Activated gamma-delta T cell treated with anti-CD3 and anti-CD28 coated beads, Interleukin-2, amount 50 U/mL, for 16 hours (primary cell): Measurements from ENCODE around the gene PSMA5.
"Not testable (repeated sequence)": the region's sequence is repeated elsewhere in the genome, so short reads cannot be mapped to it uniquely, and the experiment has no call there.

Experiments
- DNase-seq: peaks from one replicate; pipeline ENCODE4 v3.0.0-alpha.2; 2020; ENCODE audit warnings: low read depth

Gene PSMA5

DNA sequence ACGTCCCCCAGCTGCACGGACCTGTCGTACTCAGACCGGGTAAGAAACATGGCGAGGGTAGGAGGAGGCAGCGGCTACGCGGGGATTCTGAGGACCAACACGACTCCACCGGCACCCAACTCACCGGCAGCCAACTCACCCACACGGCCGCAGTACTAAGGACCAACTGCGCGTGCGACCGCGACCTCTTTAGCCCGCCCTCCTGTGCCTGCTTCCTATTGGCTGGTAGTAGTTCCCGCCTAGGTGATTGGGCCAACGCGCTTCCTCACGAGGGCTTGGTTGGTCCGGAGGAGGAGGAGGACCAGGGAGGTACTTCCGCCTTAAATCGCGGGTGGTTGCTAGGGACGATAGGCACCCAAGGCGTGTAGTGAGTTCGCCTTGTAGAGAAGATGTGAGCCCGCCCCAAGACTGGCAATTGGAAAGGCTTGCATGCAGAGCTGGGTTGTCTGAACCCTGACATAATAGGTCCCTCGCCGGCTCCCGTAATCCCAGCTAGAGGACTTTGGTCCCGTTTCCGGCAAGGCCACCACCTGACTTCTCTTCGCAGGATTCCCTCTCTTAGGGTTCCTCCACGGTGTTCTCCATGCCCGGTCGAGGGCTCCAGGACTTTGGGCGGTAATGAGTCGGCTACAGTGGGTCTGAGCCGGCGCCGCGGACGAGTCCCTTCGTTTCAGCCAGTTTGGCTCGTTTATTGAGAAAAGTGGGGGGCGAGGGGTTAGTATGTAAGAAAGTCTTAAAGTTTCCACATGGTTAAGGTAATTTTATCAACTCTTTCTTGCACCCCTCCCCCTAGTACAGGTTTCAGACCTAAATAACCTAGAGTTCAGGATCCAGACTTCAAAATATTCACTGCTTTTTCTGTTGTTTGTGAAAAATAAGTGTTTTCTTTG is at the start of gene PSMA5:
PSMA5 (minus strand) TSS at position 168 of the 890 bp plus-strand sequence; CDS start at position 50, 118 bp downstream.
- DNase-seq = peak; percentile 93

DNA sequence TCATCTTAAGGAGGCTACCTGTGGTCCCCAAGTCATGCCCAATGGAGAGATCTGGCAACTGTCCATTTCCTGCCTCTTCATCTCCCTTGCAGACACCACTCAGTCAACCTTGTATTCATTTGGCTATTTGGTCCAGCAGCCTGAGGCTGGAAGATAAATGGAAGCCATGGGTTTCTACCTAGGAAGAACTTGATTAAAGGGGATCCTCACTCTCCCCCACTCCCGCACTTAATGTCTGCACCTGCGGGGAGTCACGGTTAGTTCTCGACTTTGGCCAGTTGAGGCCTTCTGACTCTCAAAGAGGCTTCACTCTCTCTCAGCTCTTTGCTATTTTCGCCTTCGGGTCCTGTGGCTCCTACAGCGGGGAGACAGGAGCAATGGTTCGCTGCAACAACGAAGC is 49.0 kb upstream of the PSMA5 start:
- no peak for DNase-seq

DNA sequence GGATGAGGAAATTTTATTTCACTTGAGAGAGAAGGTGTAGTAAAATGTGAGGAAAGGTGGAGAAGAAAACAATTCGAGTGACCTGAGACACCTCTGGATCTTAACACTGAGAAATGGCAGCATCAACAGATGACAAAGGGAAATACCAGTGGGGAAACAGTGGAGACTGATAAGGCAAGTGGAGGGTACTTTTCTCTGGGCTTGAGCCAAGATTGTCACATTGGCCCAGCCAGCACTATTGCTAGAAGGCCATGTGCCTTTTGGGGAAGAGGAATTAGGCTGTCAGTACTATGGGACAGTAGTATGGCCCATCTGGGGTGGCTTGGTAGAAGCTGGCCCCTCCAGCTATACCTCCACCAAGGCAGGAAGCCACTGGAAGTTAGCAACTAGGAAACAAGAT is 48.4 kb upstream of the PSMA5 start:
- no peak for DNase-seq

DNA sequence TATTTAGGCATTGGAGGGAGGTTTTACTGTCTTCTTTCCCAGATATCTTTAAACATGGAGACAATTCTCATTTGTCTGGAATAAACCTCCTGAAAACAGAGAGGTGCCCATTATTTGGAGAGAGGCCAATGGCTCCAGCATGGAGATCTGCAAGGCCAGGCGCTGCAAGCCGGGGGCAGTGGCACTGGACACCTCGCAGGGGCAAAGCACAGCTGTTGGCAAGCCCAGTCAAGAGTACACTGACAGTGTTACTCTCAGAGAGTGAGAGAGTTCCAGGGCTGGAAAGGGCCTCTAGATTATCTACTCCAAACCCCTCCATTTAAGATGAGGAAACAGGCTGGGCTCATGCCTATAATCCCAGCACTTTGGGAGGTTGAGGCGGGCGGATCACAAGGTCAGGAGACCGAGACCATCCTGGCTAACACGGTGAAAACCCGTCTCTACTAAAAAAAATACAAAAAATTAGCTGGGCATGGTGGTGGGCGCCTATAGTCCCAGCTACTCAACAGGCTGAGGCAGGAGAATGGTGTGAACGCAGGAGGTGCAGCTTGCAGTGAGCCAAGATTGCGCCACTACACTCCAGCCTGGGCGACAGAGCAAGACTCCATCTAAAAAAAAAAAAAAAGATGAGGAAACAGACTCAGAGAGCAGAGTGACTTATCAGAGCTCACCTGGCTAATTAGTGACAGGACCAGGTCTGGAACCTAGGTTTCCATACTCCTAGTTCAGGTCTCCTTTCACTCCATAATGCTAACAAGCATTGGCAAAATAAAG is 47.2 kb upstream of the PSMA5 start:
- DNase-seq = not testable (repeated sequence)

DNA sequence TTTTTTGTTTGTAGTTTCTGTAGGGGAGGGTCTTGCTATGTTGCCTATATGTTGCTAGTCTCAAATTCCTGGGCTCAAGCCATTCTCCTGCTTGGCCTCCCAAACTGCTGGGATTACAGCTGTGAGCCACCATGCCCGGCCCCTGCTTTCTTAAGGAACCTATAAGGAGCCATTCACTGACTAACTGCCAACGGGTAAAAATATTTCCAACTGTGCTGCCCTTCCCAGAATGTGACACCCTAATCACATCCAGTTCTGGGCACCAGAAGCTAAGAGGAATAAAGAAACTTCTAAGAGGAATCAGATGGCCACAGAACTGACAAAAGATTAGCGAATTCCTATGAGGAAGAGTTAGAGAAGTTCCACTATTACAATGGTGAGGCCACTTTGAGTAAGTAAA is 46.5 kb upstream of the PSMA5 start:
- no peak for DNase-seq

DNA sequence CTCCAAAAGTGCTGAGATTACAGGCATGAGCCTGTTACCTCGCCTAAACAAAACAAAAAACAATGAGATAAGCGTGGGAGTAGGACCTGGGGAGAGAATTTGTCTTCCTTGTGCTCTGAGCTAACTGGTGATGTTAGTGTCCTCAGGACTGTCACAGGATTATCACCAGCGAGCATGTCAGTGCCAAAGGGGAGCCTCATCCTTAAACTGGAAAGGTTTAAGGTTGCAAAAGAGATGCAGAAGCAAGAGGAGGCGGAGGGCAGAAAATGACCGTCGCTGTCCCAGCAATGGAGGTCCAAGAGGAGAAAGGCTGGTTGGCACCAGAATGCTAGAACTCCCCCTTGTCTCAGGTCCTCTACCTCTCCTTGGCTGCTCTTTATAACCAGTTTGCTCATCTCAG is 44.0 kb upstream of the PSMA5 start:
- DNase-seq = no peak

DNA sequence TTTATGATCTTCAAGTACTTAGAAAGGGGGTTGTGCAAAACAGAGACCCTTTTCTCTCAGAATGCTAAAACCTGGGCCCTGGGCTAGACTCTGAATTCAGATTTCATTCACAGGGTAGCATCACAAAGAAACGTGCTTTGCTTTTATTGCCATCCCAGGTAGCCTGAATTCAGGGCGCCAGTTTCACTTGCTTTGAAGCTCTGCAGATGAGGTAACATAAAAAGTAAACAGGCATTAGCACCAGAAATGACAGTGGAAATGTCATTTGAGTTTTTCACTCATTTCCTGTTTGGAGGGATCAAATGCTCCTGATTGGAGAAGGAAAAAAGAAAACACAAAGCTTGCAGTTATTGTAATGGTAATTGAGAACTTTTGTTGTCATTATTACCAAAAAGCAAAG is 42.7 kb upstream of the PSMA5 start:
- no peak for DNase-seq

DNA sequence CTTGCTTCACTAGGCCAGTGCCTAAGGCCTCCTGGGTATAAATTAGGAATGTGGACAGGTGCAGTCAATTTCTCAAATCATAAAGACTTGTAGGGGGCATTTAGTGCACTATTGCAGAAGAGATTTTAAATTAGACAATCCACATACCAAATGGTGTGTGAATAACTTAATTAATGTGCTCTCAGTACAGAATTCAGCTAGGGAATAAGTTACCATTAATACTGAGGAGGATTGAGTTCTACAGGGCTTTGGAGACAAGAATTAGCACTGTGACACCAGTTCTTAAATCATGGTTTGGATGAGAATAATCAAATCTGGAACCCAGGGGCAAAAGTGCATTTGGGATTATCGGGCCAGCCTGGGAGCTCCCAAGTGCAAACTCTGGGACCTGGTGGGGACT is 41.8 kb upstream of the PSMA5 start:
- DNase-seq = no peak

DNA sequence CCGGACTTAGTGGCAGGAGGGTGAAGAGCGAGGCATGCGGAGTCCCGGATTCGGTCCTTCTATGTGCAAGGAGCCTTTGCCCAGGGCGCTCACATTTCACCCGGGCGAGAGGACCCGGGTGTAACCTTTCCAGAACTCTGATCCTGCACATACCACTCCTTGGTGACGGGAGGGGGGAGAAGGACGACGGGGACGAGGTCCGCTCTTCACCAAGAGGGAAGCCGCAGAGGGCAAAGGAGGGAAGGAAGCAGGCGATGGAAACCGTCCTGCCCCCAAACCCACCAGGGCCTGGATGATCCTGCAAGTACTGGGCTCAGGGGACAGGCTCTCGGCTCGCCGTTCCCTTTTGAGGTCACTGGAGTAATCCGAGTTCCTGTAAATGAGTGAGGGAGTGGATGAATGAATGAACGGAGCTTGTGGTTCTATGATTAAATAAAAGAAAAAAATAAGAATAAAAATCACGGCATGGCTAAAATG is 41.1 kb upstream of the PSMA5 start:
- DNase-seq = no peak

DNA sequence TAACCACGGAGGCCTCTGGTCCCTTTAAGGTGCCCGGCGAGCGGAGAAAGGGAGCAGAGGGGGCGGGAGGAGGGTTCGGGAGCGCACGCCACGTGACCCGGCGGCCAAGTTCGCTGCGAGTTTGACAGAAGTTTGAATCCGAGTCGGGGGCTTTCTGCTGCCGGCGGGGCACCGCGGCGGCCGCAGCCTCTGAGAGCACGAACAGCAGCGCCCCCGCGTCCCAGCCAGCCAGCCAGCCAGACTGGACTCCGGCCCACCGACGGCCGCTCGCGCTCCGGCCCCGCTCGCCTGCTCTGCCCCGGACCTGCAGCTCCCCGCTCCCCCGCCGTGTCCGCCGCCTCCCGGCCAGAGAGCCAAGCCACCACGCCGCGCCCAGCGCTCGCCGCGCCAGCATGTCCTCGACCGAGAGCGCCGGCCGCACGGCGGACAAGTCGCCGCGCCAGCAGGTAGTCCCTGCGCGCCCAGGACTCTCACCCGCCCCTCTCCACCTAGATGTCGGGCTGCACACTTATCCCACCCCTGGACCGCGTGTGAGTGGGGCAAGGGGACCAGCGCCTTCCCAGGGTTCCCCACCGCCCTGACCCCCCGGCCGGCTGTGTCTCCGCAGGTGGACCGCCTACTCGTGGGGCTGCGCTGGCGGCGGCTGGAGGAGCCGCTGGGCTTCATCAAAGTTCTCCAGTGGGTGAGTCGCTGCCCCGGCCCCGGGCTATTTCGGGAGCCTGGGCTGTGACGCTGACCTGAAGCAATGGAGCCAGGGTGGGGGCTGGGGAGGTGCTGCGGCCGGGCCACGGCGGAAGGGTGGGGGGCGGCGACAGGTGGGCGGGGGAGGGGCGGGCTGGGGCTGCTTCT is 40.4 kb upstream of the PSMA5 start, which contains the start of gene SYPL2:
SYPL2 (plus strand) TSS at position 95 of the 849 bp plus-strand sequence; CDS start at position 393, 298 bp downstream.
- DNase-seq = no peak

DNA sequence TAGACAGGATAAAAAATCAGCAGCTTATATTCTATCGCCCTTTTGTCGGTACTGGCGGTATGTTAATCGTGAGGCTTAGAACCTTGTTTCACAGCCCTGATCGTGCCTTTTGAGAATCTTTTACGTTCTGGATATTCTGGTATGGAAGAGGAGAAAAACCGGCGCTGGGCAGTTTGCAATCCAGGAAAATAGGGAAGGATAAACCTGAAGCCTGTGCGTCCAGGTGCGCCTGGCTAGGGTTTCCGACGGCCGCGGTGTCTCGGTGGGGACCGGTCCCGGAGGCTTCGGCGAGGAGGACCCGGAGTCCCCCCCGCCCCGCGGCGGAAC is 39.8 kb upstream of the PSMA5 start:
- DNase-seq = no peak

DNA sequence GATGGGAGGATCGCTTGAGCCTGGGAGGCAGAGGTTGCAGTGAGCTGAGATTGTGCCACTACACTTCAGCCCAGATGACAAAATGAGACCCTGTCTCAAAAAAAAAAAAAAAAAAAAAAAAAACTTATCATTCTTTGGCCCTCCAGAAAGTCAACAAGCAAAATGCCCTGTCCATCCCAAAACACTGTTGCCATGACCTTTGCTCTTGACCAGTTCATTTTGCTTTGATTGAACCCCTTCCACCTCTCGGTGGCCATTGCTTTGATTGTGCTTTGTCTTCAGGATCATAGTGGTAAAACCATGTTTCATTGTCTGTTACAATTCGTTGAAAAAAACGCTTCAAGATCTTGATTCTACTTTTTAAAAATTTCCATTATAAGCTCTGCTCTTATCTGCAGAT is 31.6 kb upstream of the PSMA5 start:
- no peak for DNase-seq

DNA sequence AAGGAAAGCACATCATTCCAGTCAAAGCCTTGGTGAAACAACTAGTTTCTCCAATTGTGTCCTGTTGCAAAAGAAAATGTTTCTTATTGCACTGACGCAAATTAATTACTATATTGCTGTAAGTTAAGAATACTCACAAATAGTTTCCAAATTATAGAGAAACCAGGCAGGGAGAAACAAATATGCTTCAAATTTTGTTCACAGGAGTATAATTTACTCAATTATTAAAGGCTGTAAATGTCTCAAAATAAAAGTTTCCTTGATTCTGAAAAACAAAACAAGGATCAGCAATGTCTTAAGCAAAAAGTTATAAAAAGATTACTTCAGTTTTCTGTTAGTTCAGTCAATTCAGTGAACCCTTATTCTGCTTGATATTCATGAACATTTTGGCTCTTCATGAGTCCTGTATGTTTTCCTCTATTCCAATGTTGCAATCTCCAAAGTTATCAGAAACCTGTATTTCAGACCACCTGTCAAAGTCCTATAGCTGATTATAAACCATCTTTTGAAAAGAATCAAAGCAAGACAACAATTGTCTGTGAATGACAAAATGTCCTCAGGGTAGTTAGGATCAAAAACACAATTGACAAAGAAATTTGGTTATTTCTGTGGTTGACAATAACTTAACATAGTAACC is 28.4 kb upstream of the PSMA5 start:
- DNase-seq = no peak

DNA sequence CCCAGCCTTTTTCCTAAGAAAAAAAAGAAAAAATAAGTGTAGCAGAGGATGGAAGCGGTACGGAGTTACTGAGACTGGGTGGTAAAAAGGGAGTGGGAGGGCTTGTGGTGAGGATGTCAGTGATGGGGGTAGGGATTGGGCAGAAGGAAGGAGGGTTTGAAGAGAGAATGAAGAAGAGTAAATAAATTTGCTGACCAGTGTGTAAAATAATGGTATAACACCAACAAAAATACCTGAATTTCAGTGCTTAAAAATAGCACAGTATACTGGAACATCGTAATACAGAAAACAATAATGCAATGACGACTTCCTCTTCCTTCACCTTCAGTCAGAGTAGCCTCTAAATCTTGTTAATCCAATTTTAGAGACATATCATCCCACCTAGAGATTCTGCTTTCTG is 21.3 kb upstream of the PSMA5 start:
- DNase-seq = no peak

DNA sequence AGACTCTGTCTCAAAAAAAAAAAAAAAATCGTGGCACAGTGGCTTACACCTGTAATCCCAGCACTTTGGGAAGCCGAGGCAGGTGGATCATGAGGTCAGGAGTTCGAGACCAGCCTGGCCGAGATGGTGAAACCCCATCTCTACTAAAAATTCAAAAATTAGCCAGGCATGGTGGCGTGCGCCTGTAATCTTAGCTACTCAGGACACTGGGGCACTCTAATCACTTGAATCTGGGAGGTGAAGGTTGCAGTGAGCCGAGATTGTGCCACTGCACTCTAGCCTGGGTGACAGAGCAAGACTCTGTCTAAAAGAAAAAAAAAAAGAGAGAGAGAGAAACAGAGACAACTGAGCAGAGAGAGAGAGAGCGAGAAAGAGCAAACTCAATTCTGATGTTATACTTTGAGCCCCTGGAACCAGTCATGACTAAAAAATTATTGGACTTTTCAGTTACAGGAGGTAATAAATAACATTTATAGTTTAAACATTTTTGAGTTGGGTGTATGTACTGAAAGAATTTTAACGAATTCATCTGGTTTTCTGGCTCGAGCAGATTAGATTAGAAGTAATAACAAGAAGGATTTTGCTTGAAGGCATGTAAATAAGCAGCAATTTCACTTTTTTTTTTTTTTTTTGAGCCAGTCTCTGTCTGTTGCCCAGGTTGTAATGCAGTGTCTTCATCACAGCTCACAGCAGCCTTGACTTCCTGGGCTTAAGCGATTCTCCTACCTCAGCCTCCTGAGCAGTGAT is 19.9 kb upstream of the PSMA5 start:
- not testable (repeated sequence) for DNase-seq

DNA sequence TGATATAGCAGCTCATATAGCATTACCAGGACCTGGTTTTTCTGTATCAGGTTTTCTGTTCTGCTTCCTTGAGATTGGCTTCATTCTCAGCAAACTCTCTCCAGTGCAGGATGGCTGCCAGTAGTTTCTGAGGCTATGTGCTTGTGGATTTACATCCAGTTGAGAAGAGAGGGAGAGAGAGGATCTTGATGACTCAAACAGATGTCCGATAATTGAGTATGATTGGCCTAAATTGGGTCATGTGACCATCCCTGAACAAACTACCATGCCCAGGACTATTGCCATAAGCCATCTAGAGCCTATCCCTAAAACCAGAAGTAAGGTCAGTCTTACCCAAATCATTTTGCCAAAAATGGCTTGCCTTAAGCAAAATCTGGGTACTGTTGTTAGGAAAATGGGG is 18.1 kb upstream of the PSMA5 start:
- DNase-seq = no peak

DNA sequence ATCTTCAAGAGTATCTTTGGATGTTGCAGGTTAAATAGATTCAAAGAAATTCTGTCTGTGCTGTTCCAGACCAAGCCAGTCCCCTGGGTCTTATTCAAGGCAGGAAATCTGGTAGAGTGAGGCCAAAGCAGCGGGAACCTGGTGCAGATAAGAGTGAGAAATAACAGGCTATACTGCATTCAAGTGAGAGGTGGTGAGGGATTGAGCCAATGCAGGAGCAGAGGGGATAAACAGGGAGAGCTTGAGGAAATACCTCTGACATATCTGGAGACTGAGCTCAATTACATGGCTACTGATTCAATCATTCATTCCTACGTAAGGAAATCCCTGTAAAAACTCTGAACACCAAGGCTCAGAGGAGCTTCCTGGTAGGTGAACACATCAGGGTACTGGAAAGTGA is 17.2 kb upstream of the PSMA5 start:
- no peak for DNase-seq

DNA sequence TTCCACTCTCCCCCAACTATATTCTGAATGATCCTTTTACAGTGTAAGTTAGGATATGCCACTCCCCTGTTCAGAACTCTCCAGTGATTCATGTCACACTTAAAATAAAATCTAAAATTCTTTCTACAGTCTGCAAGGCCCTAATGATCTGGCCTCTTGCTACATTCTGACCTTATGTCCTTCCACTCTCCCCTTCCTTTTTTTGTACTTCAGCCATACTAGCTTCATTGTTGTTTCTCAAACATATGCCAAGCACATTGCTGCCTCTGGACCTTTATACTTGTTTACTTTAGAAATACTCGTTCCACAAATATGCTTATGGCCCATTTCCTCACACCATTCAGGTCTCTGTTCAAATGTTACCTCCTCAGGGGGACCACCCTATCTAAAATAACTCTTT is 14.8 kb upstream of the PSMA5 start:
- no peak for DNase-seq

DNA sequence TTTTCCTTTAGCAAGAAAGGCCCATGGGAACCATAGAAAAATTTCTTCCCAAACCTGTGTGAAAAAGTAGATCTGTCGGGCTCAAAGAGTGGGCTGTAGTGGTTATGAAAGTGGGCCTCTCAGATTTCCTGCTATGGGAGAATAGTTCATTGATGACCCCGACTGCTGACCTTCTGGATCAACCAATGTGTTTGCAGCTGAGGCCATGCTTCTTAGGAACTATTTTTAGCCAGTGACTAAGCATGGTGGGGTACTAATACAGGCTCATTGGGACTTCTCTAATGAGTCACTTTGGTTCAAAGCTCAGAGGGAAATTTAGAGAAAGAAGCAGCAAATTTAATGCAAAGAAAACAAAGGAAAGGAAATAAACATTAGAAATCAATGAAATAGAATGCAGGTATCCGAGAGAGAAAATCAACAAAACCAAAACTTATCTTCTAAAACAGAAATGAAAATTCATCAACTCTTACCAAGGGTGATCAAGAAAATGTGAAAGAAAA is 12.6 kb upstream of the PSMA5 start:
- no peak for DNase-seq

DNA sequence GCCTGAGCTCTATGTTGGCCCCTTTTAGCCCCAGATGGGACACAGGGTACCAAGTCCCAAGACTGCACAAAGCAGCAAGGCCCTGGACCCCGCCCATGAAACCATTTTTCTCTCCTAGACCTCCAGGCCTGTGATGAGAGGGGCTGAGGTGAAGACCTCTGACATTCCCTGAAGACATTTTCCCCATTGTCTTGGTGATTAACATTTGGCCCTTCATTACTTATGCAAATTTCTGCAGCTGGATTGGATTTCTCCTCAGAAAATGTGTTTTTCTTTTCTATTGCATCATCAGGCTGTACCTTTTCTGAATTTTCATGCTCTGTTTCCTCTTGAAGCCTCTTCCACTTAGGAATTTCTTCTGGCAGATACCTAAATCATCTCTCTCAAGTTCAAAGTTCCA is 8.2 kb upstream of the PSMA5 start:
- DNase-seq = no peak

DNA sequence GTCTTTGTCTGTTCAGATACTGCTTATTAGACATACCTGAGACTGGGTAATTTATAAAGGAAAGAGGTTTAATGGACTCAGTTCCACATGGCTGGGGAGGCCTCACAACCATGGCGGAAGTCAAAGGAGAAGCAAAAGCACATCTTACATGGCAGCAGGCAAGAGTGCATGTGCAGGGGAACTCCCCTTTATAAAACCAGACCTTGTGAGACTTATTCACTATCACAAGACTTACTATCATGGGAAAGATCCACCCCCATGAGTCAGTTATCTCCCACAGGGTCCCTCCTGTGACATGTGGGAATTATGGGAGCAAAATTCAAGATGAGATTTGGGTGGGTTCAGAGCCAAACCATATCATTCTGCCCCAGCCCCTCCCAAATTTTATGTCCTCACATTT is 7.1 kb upstream of the PSMA5 start:
- no peak for DNase-seq
